Measurements from ENCODE around the gene COX20. TPM values are rescaled to one million over a fixed set of nuclear protein-coding genes. Genes with fewer than 3 reads are reported as not detected.

COX20 gene
- total and polyA plus RNA-seq, 2 donors (not counting 1 experiment from before 2014, with no cell fraction given): 22.8 to 51.5 TPM

- Histone ChIP-seq H3K36me3 (ENCODE audit: control insufficient read depth, insufficient read depth, low read length) (peaks cover 6% of the 10 kb centered on the region), H3K9me3 (ENCODE audit: control insufficient read depth, insufficient read depth, low read depth, low read length) (no peaks in the 10 kb centered on the region), H3K4me2 (ENCODE audit: extremely low read depth, insufficient read depth, low read length) (peak overlapping the region; percentile 91), H3K27ac (ENCODE audit: insufficient read depth, low read length) (peak overlapping the region; percentile 96), H3K4me1 (ENCODE audit: control insufficient read depth, extremely low read depth, insufficient read depth, low read length) (peaks cover 2% of the 10 kb centered on the region), H3K4me3 (replicated peaks in 1 of 4; ENCODE audit: control extremely low read depth in 1 of 4, insufficient read depth in 1 of 4, low read depth in 3 of 4, low read length in 4 of 4) (peak overlapping the region; percentile 59 to 98 (median 76)), H2AFZ (ENCODE audit: low read length) (no peak overlapping the region), H4K20me1 (ENCODE audit: control insufficient read depth, extremely low read depth, insufficient read depth, low read length) (no peaks in the 10 kb centered on the region), H3K9ac (ENCODE audit: insufficient read depth, low read length) (peak overlapping the region; percentile 93), H3K79me2 (ENCODE audit: control insufficient read depth, insufficient read depth, low read length) (peaks cover 57% of the 10 kb centered on the region), H3K27me3 (ENCODE audit: control insufficient read depth, insufficient read depth, low read length) (no peaks in the 10 kb centered on the region)
- no peak for TF ChIP-seq CTCF (conservative IDR thresholded peaks at IDR 0.05 in 1 of 2, IDR thresholded peaks at IDR 0.05 in 1 of 2; ENCODE audit: low read depth in 1 of 2, low read length in 2 of 2)
- TF ChIP-seq EZH2 (IDR thresholded peaks at IDR 0.05; ENCODE audit: low read length, missing control alignments): no peak
- DNase-seq (ENCODE audit: low read depth in 2 of 2): peak in 1 of 2 donors; percentile 47
Measured at GRCh38 chr1:244836584-244836983, 1.1 kb downstream of the COX20 start.

GRCh38 chr1:244837597-244838258, 2.3 kb downstream of the COX20 start:
- peak in 1 of 2 donors; percentile 14 for DNase-seq (ENCODE audit: low read depth in 2 of 2)
- TF ChIP-seq EZH2 (IDR thresholded peaks at IDR 0.05; ENCODE audit: low read length, missing control alignments): no peak
- no peak for TF ChIP-seq CTCF (conservative IDR thresholded peaks at IDR 0.05 in 1 of 2, IDR thresholded peaks at IDR 0.05 in 1 of 2; ENCODE audit: low read depth in 1 of 2, low read length in 2 of 2)
- Histone ChIP-seq H3K9me3 (ENCODE audit: control insufficient read depth, insufficient read depth, low read depth, low read length) (no peaks in the 10 kb centered on the region), H3K36me3 (ENCODE audit: control insufficient read depth, insufficient read depth, low read length) (peaks cover 8% of the 10 kb centered on the region), H3K4me2 (ENCODE audit: extremely low read depth, insufficient read depth, low read length) (peak overlapping the region; percentile 91), H3K9ac (ENCODE audit: insufficient read depth, low read length) (no peak overlapping the region), H3K79me2 (ENCODE audit: control insufficient read depth, insufficient read depth, low read length) (peaks cover 64% of the 10 kb centered on the region), H2AFZ (ENCODE audit: low read length) (no peak overlapping the region), H3K27me3 (ENCODE audit: control insufficient read depth, insufficient read depth, low read length) (no peaks in the 10 kb centered on the region), H3K4me3 (replicated peaks in 1 of 4; ENCODE audit: control extremely low read depth in 1 of 4, insufficient read depth in 1 of 4, low read depth in 3 of 4, low read length in 4 of 4) (peak overlapping the region in 3 of 4 experiments; percentile 73 to 98 (median 80)), H4K20me1 (ENCODE audit: control insufficient read depth, extremely low read depth, insufficient read depth, low read length) (no peaks in the 10 kb centered on the region), H3K4me1 (ENCODE audit: control insufficient read depth, extremely low read depth, insufficient read depth, low read length) (peaks cover 2% of the 10 kb centered on the region), H3K27ac (ENCODE audit: insufficient read depth, low read length) (no peak overlapping the region)

- Histone ChIP-seq H3K36me3 (ENCODE audit: control insufficient read depth, insufficient read depth, low read length) (peaks cover 8% of the 10 kb centered on the region), H3K4me2 (ENCODE audit: extremely low read depth, insufficient read depth, low read length) (peak overlapping the region; percentile 3), H3K27me3 (ENCODE audit: control insufficient read depth, insufficient read depth, low read length) (no peaks in the 10 kb centered on the region), H3K9ac (ENCODE audit: insufficient read depth, low read length) (no peak overlapping the region), H3K79me2 (ENCODE audit: control insufficient read depth, insufficient read depth, low read length) (peaks cover 64% of the 10 kb centered on the region), H3K27ac (ENCODE audit: insufficient read depth, low read length) (no peak overlapping the region), H4K20me1 (ENCODE audit: control insufficient read depth, extremely low read depth, insufficient read depth, low read length) (no peaks in the 10 kb centered on the region), H3K4me3 (replicated peaks in 1 of 4; ENCODE audit: control extremely low read depth in 1 of 4, insufficient read depth in 1 of 4, low read depth in 3 of 4, low read length in 4 of 4) (no peak overlapping the region), H3K4me1 (ENCODE audit: control insufficient read depth, extremely low read depth, insufficient read depth, low read length) (peaks cover 8% of the 10 kb centered on the region), H2AFZ (ENCODE audit: low read length) (no peak overlapping the region), H3K9me3 (ENCODE audit: control insufficient read depth, insufficient read depth, low read depth, low read length) (no peaks in the 10 kb centered on the region)
- TF ChIP-seq EZH2 (IDR thresholded peaks at IDR 0.05; ENCODE audit: low read length, missing control alignments) (no peak), CTCF (conservative IDR thresholded peaks at IDR 0.05 in 1 of 2, IDR thresholded peaks at IDR 0.05 in 1 of 2; ENCODE audit: low read depth in 1 of 2, low read length in 2 of 2) (no peak)
- DNase-seq (ENCODE audit: low read depth in 2 of 2): peak; percentile 47 to 74
Measured at GRCh38 chr1:244839656-244840055, 4.2 kb downstream of the COX20 start.

All from fibroblast of lung (primary cell).